H9 (cell line): ENCODE measurements around the gene PCGF2. TPM values are rescaled to one million over a fixed set of nuclear protein-coding genes. Genes with fewer than 3 reads are reported as not detected.

Experiments
- DNase-seq: peaks from one replicate; pipeline ENCODE4 v3.0.0-alpha.2; 2017
- H2AFZ ChIP-seq: one replicate; pipeline ENCODE4 v1.6.1; 2013; ENCODE audit warnings: mild to moderate bottlenecking, low read length, control low read depth, moderate library complexity
- H2AK5ac ChIP-seq: 2 replicates; pipeline ENCODE4 v1.6.1; 2013; ENCODE audit warnings: low read length, control low read depth, mixed read lengths; ENCODE audit not compliant: insufficient read length
- H2BK120ac ChIP-seq: one replicate; pipeline ENCODE4 v1.6.1; 2013; ENCODE audit warnings: low read depth, mild to moderate bottlenecking, low read length, control low read depth, inconsistent platforms; ENCODE audit not compliant: poor library complexity, severe bottlenecking
- H2BK12ac ChIP-seq: 2 replicates; pipeline ENCODE4 v1.6.1; 2013; ENCODE audit warnings: low read length, control low read depth, mixed read lengths, low read depth; ENCODE audit not compliant: insufficient read length
- H2BK15ac ChIP-seq: 2 replicates; pipeline ENCODE4 v1.6.1; 2013; ENCODE audit warnings: low read depth, low read length, control low read depth
- H2BK20ac ChIP-seq: one replicate; pipeline ENCODE4 v1.6.1; 2013; ENCODE audit warnings: low read depth, mild to moderate bottlenecking, low read length, control low read depth, inconsistent platforms; ENCODE audit not compliant: poor library complexity, severe bottlenecking
- H2BK5ac ChIP-seq: 2 replicates; pipeline ENCODE4 v1.6.1; 2013; ENCODE audit warnings: low read length, control low read depth, mixed read lengths; ENCODE audit not compliant: insufficient read length
- H3K14ac ChIP-seq: 2 replicates; pipeline ENCODE4 v1.6.1; 2013; ENCODE audit warnings: low read length, control low read depth; ENCODE audit not compliant: insufficient read depth
- H3K18ac ChIP-seq: 2 replicates; pipeline ENCODE4 v1.6.1; 2013; ENCODE audit warnings: low read depth, mild to moderate bottlenecking, mixed read lengths, low read length, control low read depth; ENCODE audit not compliant: insufficient read length
- H3K23ac ChIP-seq: 2 replicates; pipeline ENCODE4 v1.6.1; 2013; ENCODE audit warnings: low read length, control low read depth, mixed read lengths, low read depth; ENCODE audit not compliant: insufficient read length
- H3K23me2 ChIP-seq: 2 replicates; pipeline ENCODE4 v1.6.1; 2013; ENCODE audit warnings: low read depth, mild to moderate bottlenecking, mixed read lengths, low read length, control low read depth; ENCODE audit not compliant: insufficient read length, poor library complexity, severe bottlenecking
- H3K27ac ChIP-seq: 2 replicates; pipeline ENCODE4 v1.5.1; 2013; ENCODE audit warnings: low read length, control low read depth, mixed read lengths, low read depth; ENCODE audit not compliant: insufficient read length
- H3K27me3 ChIP-seq: 2 replicates; pipeline ENCODE4 v1.6.1; 2013; ENCODE audit warnings: low read length, control low read depth, inconsistent platforms; ENCODE audit not compliant: insufficient read depth
- H3K4ac ChIP-seq: 2 replicates; pipeline ENCODE4 v1.6.1; 2013; ENCODE audit warnings: low read depth, mild to moderate bottlenecking, control low read depth, inconsistent platforms, low read length, moderate library complexity
- H3K4me1 ChIP-seq: 2 replicates; pipeline ENCODE4 v1.6.1; 2013; ENCODE audit warnings: low read length, control low read depth, inconsistent platforms; ENCODE audit not compliant: insufficient read depth
- H3K4me2 ChIP-seq: 2 replicates; pipeline ENCODE4 v1.6.1; 2013; ENCODE audit warnings: low read length, control low read depth, mixed read lengths; ENCODE audit not compliant: insufficient read length, insufficient read depth
- H3K56ac ChIP-seq: 2 replicates; pipeline ENCODE4 v1.6.1; 2013; ENCODE audit warnings: low read depth, mild to moderate bottlenecking, mixed read lengths, low read length, control low read depth; ENCODE audit not compliant: insufficient read length
- H3K79me1 ChIP-seq: 2 replicates; pipeline ENCODE4 v1.6.1; 2013; ENCODE audit warnings: low read depth, mild to moderate bottlenecking, moderate library complexity, low read length, control low read depth, inconsistent platforms; ENCODE audit not compliant: insufficient read depth, poor library complexity, severe bottlenecking
- H3K79me2 ChIP-seq: 2 replicates; pipeline ENCODE4 v1.6.1; 2013; ENCODE audit warnings: low read length, control low read depth, inconsistent platforms; ENCODE audit not compliant: insufficient read depth
- H3K9ac ChIP-seq: 2 replicates; pipeline ENCODE4 v1.6.1; 2013; ENCODE audit warnings: low read length, control low read depth, mixed read lengths; ENCODE audit not compliant: insufficient read length; ENCODE audit errors: extremely low read depth
- H3K9me3 ChIP-seq: one replicate; pipeline ENCODE4 v1.6.1; 2013; ENCODE audit warnings: low read depth, low read length, inconsistent platforms; ENCODE audit not compliant: control insufficient read depth
- H3T11ph ChIP-seq: one replicate; pipeline ENCODE4 v1.6.1; 2013; ENCODE audit warnings: mild to moderate bottlenecking, low read length, control low read depth, inconsistent platforms
- H4K20me1 ChIP-seq: one replicate; pipeline ENCODE4 v1.6.1; 2013; ENCODE audit not compliant: control insufficient read depth, insufficient read length, insufficient read depth
- H4K5ac ChIP-seq: 2 replicates; pipeline ENCODE4 v1.6.1; 2013; ENCODE audit warnings: low read depth, mild to moderate bottlenecking, mixed read lengths, low read length, control low read depth; ENCODE audit not compliant: insufficient read length
- H4K8ac ChIP-seq: replicated peaks from 2 replicates; pipeline ENCODE4 v1.6.1; 2013; ENCODE audit warnings: low read length, control low read depth, mixed read lengths, low read depth; ENCODE audit not compliant: insufficient read length
- H4K91ac ChIP-seq: 2 replicates; pipeline ENCODE4 v1.6.1; 2013; ENCODE audit warnings: low read depth, mild to moderate bottlenecking, moderate library complexity, mixed read lengths, low read length, control low read depth; ENCODE audit not compliant: insufficient read length
- H3K27ac Mint-ChIP-seq, 3 experiments: 2 replicates in 2 of 3; 3 replicates in 1 of 3; pipeline ENCODE4 v1.8.0; 2020 to 2021; ENCODE audit warnings: mixed read lengths in 3 of 3, mild to moderate bottlenecking in 1 of 3, moderate library complexity in 1 of 3
- H3K27me3 Mint-ChIP-seq: 2 replicates; pipeline ENCODE4 v1.8.0; 2021; ENCODE audit warnings: low read depth, mild to moderate bottlenecking, moderate library complexity, mixed read lengths
- H3K36me3 Mint-ChIP-seq, 3 experiments: 2 replicates in 2 of 3; 3 replicates in 1 of 3; pipeline ENCODE4 v1.8.0; 2020 to 2021; ENCODE audit warnings: low read depth in 3 of 3, mixed read lengths in 3 of 3; ENCODE audit not compliant: insufficient read depth in 1 of 3
- H3K4me1 Mint-ChIP-seq, 2 experiments: 2 replicates each; pipeline ENCODE4 v1.8.0; 2020; ENCODE audit warnings: mixed read lengths in 2 of 2
- H3K4me3 Mint-ChIP-seq, 2 experiments: 2 replicates in 1 of 2; 3 replicates in 1 of 2; pipeline ENCODE4 v1.8.0; 2020 to 2021; ENCODE audit warnings: mild to moderate bottlenecking in 2 of 2, mixed read lengths in 2 of 2, moderate library complexity in 1 of 2
- H3K9me3 Mint-ChIP-seq, 2 experiments: 2 replicates in 1 of 2; 3 replicates in 1 of 2; pipeline ENCODE4 v1.8.0; 2020; ENCODE audit warnings: mild to moderate bottlenecking in 2 of 2, mixed read lengths in 2 of 2, moderate library complexity in 1 of 2
- whole genome bisulfite sequencing: extraction: QIAGEN DNeasy Blood & Tissue Kit; methylation state at CpG from one replicate; pipeline ENCODE4 v1.1.7; 2013; ENCODE audit warnings: missing lambda C conversion rate, low lambda C conversion rate, mixed read lengths; ENCODE audit not compliant: insufficient read length; ENCODE audit errors: extremely low coverage; 5-methylcytosine and 5-hydroxymethylcytosine counted together
- total RNA-seq: library from RNA; stranded (reverse); gene quantifications from 2 replicates; pipeline ENCODE4 v1.2.1, GENCODE V29; 2021
- TF ChIP-seq, protein P1 (sequence below): fragments of 200-600 bp; sonication (generic); conservative IDR thresholded peaks from 3 replicates; pipeline ENCODE4 v1.8.0; 2021; ENCODE audit warnings: antibody characterized with exemption, mild to moderate bottlenecking

Gene PCGF2
- total RNA-seq, 1 experiment from 2014 or later, result 106 TPM

DNA sequence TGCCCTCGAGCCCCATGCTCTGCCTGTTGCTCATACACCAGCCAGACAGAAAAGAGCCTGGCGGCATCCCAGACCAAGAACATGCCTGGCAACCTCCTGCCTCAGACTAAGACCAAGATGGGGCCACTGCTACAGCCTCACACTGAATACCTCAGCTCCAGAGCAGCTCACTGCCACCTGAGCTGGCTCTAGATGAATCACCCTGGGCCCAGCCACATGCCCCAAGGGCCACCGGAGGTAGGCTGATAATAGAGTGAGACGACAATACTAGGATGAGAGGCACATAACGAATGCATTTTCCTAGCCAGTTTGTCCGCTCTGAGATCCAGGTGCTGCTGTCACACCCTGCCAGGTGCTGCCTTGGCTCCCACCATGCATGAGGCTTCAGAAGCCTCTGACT is 38.2 kb upstream of the PCGF2 start:
- Mint-ChIP-seq H3K9me3 (no peaks in the 10 kb centered on the region), H3K27me3 (no peaks in the 10 kb centered on the region), H3K4me1 (peaks cover 12 to 19% of the 10 kb centered on the region in 2 experiments), H3K36me3 (peaks cover 13 to 54% (median 33%) of the 10 kb centered on the region in 3 experiments; a peak in 6 of 7 replicates), H3K27ac (no peak overlapping the region), H3K4me3 (no peak overlapping the region)
- H3K4me2 ChIP-seq, result no peak overlapping the region
- H2BK12ac ChIP-seq, result no peak overlapping the region
- no peak overlapping the region for H2BK15ac ChIP-seq
- no peak overlapping the region for H2AK5ac ChIP-seq
- H3K27me3 ChIP-seq, result no peaks in the 10 kb centered on the region
- no peak overlapping the region for H3K14ac ChIP-seq
- no peak overlapping the region for H3K56ac ChIP-seq
- no peak overlapping the region for H3T11ph ChIP-seq
- no peak overlapping the region for H2BK20ac ChIP-seq
- no peak overlapping the region for H4K5ac ChIP-seq
- H3K23ac ChIP-seq, result no peak overlapping the region
- no peaks in the 10 kb centered on the region for H3K79me1 ChIP-seq
- H3K4me1 ChIP-seq, result no peaks in the 10 kb centered on the region
- no peak overlapping the region for H2BK5ac ChIP-seq
- H3K23me2 ChIP-seq, result no peaks in the 10 kb centered on the region
- no peak overlapping the region for H4K91ac ChIP-seq
- no peak overlapping the region for H3K27ac ChIP-seq
- no peak overlapping the region for H3K4ac ChIP-seq
- DNase-seq, result no peak
- H2AFZ ChIP-seq, result no peak overlapping the region
- no peaks in the 10 kb centered on the region for H4K20me1 ChIP-seq
- no peak overlapping the region for H3K18ac ChIP-seq
- TF ChIP-seq, protein P1, sequence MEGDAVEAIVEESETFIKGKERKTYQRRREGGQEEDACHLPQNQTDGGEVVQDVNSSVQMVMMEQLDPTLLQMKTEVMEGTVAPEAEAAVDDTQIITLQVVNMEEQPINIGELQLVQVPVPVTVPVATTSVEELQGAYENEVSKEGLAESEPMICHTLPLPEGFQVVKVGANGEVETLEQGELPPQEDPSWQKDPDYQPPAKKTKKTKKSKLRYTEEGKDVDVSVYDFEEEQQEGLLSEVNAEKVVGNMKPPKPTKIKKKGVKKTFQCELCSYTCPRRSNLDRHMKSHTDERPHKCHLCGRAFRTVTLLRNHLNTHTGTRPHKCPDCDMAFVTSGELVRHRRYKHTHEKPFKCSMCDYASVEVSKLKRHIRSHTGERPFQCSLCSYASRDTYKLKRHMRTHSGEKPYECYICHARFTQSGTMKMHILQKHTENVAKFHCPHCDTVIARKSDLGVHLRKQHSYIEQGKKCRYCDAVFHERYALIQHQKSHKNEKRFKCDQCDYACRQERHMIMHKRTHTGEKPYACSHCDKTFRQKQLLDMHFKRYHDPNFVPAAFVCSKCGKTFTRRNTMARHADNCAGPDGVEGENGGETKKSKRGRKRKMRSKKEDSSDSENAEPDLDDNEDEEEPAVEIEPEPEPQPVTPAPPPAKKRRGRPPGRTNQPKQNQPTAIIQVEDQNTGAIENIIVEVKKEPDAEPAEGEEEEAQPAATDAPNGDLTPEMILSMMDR, result no peak
- H3K9me3 ChIP-seq, result no peaks in the 10 kb centered on the region
- no CpG with 5 or more reads among the region's 6 CpGs for WGBS
- H3K79me2 ChIP-seq, result no peaks in the 10 kb centered on the region
- no peak overlapping the region for H4K8ac ChIP-seq
- no peak overlapping the region for H2BK120ac ChIP-seq
- H3K9ac ChIP-seq, result no peak overlapping the region
